Hippocampal formation (tissue), 2 donors: ENCODE results near the gene FOXI2.

ENCODE experiments used
- DNase-seq, 2 donors: peaks; one replicate each; lab custom pipeline; 2025; lab: John Stamatoyannopoulos, UW

The FOXI2 gene

DNA sequence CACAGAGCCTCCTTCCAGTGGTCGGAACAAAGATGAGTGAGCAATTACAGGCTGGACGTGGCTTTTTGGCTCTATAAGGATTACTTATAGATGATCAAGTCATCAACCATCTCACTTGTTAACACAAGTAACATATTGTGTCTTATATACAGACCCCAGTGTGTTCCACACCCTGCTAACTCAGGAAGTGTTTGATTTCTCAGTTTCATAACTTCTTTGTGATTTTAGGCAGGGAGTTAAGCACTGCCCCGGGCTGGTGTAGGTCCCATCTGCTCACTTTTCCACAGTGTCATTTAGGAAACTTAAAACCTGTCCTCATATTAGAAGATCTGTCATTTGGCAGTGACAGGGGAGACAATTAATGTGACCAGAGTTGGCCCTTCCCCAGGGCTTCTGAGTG, 6.2 kb downstream of the FOXI2 start:
- no peak for DNase-seq

DNA sequence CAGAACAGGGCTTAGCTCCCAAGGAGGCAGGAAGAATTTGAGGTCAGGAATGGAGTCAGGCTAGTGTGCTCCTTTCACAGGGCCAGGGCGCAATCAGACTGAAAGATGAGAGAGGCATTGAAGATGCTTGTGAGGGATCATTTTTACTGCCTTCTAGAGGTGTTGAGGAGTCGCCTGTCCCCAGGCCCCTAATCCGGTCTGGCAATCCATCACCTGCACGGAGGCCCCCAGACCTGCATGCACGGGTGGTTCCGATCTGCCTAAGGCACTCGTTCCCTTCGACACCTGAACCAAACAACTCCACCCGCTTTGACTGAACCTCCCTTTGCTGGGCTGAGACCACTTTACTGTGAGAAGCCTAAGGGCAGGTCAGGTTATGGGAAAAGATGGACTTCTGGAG, 8.0 kb downstream of the FOXI2 start:
- DNase-seq, result no peak

DNA sequence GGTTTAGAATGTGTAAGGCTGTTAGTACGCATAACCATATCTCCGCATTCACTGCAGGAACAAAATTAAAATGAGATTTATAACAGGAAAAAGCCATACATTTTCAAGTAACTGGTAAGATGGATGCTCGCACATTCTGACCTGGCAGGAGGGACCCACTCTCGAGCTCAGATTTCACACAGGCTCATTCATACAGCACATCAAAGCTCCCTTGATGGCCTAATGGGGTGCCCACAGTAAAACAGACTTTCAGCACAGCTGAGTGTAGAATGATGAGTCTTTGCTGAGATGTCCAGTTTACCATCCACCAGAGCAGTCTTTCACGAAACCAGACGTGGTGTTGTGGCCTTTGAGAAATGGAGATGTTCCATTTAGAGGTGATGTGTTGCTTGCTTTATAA, 8.9 kb downstream of the FOXI2 start:
- no peak for DNase-seq

DNA sequence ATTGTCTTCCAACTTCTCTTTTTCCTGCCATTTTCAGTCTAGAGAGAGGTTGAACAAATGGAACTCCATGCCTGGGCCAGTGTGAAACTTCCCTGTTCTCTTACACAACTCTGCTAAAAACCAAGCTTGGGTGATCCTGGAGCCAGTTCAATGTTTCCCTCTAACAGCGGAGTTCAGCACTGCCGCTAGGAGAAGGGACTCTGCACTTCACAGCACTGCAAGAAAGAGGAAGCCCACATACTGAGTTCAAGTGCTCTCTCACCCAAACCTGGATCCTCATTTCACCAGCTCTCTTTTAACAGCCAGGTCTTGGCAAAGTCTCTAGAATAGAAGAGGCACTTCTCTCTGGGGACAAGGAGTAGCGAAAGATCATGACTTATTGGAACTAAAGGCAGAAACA, 18.8 kb downstream of the FOXI2 start:
- DNase-seq, result no peak

DNA sequence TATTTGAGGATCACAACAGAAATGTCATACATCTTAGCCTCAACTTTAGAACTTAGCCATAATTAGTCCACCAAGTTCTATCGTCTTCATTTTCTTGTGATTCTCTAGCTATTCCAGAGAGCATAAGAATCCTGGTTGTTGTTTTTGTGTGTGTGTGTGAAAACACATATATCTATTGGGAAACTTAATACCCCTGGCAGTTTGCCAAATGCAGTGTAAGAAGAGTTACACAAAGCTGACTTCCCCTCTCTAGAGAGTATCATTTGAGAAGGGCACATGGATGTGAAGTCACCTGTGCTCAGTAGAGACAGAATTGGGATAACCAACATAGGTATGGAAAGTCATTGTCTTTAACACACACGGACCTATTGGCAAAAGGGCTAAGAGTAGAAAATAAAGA, 19.3 kb downstream of the FOXI2 start:
- DNase-seq, result no peak

DNA sequence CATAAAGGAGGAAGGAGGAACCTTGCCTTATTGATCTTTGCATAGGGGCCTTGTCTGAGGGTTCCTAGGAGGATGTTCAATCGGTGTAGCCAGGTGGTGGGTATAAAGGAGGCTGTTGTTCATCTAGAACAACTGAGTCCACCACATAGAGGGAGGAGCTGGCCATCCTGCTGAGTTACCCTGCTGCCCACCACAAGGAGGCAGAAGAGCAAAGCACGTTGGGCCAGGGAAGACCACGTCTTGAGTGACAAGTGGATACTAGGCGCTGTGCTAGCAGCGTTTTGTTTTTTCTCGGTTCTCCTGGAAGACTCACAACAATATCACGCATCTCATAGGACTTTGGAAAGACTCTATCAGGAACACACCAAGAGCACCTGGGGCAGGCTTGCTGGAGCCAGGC, 20.0 kb downstream of the FOXI2 start:
- no peak for DNase-seq

DNA sequence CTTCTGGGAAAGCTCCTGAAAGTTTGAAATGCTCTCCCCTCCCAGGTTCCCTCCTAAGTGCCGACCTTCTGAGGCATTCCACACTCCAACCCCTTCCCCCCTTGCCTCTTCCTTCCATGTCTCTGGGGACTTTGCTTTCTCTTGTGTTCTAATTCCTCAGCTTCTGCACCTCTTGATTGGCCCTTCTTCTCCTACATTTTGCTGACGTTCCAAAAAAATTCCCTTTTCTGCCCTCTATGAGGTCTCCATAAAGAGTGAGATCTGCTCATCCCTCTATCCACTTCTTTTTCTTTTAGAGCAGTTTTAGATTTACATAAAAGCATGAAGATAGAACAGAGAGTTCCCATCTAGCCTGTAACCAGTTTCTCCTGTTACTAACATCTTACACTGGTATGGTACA, 22.3 kb downstream of the FOXI2 start:
- no peak for DNase-seq

DNA sequence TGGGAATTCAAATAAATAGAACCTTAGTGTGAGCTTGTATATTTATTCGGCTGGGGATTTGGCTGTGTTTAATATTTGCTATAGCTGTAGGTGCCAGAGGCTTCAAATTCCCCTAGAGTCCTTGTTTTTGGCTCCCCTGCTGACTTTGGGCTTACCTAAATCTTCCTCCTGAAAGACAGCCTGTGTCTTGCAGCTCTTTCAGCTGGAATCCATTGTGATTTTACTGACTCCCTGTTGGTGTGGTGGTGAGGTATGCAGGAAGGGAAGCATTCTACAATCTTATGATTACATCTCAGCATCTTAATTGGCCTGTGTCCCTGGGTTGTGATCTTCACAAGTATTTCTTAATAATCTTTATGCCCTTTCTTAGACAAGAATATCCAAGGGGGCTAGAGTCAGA, 25.9 kb downstream of the FOXI2 start:
- no peak for DNase-seq

DNA sequence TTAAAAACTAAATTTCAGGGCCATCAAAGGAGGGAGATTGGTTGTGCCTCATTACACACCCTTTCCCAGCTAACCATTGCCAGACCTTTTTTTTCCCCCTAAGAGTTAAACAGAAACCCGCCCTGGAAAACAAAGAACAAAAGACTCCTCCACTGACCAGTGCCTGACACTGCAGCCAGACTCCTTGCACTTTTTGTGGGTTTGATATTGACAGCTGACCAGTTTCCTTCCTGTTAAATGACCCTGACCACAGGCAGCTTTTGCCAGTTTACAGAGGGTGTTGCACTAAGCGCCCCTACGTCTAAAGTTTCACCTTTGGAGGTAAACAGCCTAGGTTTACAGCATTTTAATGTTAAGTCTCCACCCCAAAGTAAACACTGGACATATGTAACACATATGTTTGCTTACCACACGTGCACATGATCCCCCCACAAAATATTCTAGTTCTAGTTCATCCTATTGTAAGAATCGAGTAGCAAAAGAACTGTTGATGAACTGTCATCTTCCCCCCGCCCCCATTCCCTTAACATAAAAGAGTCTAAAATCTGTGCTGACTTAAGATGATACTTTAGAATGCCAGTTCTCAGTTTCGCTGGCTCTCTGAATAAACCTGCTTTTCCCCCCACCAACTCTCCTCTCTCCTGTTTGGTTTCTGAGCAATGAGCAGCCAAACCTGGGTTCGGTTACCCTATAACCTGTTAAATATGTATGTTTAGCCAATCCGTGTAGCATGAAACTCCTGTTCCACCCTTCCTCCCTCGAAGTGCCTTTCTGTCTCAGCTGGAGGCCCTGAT, 38.0 kb downstream of the FOXI2 start:
- DNase-seq, result no peak

DNA sequence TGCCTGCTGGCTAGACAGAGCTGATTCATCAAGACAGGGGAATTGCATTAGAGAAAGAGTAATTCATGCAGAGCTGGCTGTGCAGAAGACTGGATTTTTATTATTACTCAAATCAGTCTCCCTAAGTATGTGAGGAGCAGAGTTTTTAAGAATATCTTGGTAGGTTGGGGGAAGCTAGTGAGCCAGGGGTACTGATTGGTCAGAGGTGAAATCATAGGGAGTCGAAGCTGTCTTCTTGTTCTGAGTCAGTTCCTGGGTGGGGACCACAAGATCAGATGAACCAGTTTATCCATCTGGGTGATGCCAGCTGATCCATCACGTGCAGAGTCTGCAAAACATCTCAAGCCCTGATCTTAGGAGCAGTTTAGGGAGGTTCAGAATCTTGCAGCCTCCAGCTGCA, 39.8 kb downstream of the FOXI2 start:
- DNase-seq, result no peak

DNA sequence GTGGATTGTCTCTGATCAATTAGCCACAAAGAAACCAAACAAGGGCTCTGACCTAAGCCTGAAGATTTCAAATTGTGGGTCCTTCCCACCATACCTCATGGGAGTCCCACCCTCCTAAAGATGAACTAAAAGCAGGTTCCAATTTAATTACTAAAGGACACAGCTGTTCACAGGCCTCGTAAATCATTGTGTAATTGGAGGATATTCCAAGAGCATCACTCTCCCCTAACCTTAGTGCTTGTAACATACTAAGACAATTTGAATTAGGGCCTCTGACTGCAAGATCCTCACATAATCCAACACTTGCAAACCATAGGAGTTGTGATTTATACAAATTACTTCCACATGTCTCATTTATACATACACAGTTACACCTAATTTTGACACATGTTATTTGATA, 44.4 kb downstream of the FOXI2 start:
- DNase-seq, result no peak

DNA sequence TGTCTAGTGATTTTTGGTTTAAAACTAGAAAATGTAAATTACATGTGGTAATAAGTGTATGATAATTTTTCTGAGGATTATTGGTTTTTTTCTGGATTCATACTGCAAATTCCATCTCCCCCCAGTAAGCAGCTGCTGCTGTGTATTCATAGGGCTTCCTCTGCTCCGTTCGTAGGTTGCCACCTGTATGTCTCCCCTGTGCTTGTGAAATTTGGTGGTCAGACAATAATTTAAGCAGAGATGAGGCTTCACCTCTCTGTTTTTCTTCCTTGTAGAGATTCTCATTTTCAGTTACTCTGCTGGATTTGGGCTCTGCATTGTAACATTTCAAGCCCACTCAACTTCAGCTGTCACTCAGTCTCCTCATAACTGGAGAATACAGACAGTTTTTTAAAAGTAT, 50.9 kb downstream of the FOXI2 start:
- DNase-seq, result no peak

DNA sequence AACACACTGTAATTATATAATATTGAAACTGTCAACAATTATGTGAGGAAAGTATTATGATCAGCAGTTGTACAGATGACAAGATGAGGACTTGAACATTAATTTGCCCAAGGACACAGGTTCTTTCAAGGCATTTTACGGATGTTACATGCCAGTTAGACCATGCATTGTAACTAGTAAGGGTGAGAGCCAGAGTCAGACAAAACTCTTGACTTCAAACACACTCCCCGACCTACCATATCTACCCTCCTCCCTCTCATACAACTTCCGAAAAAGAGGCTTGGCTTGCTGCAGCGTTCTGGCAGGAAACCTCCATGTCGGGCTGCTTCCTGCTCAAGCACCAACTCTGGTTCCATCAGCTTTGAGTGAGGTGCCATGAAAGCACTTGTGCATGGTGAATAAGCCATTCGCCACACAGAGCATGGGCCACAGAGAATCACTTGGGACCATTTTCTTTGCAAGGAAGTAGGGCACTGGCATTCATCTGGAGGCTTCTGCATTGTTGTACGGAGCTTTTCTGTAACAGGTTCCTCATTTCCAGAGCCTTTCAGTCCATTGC, 53.2 kb downstream of the FOXI2 start:
- no peak for DNase-seq
